Neural progenitor cell (in vitro differentiated cells): ENCODE results near the gene THG1L. TPM values are rescaled to one million over a fixed set of nuclear protein-coding genes. Genes with fewer than 3 reads are reported as not detected.
"Not testable (repeated sequence)": the region's sequence is repeated elsewhere in the genome, so short reads cannot be mapped to it uniquely, and the experiment has no call there.

Experiments
- DNase-seq: peaks from one replicate; pipeline ENCODE4 v3.0.0-alpha.2; 2016; ENCODE audit warnings: low spot score
- H2AFZ ChIP-seq: fragments of 200-600 bp; sonication (generic); replicated peaks from 2 replicates; pipeline ENCODE4 v1.6.1; 2016; ENCODE audit warnings: antibody characterized with exemption
- H3F3A ChIP-seq: fragments of 200-600 bp; sonication (generic); 2 replicates; pipeline ENCODE4 v1.6.1; 2016; ENCODE audit warnings: antibody characterized with exemption, low read depth
- H3K27ac ChIP-seq: fragments of 200-600 bp; sonication (generic); 2 replicates; pipeline ENCODE4 v1.5.1; 2016; ENCODE audit warnings: mild to moderate bottlenecking
- H3K27me3 ChIP-seq: fragments of 200-600 bp; sonication (generic); 2 replicates; pipeline ENCODE4 v1.6.1; 2016; ENCODE audit warnings: mild to moderate bottlenecking, moderate library complexity
- H3K36me3 ChIP-seq: fragments of 200-600 bp; sonication (generic); 2 replicates; pipeline ENCODE4 v1.5.1; 2016
- H3K4me1 ChIP-seq: fragments of 200-600 bp; sonication (generic); 2 replicates; pipeline ENCODE4 v1.6.1; 2016; ENCODE audit warnings: mixed run types
- H3K4me2 ChIP-seq: fragments of 200-600 bp; sonication (generic); 2 replicates; pipeline ENCODE4 v1.6.1; 2016
- H3K4me3 ChIP-seq: fragments of 200-600 bp; sonication (generic); 2 replicates; pipeline ENCODE4 v1.5.1; 2016
- H3K79me2 ChIP-seq: fragments of 200-600 bp; sonication (generic); 2 replicates; pipeline ENCODE4 v1.6.1; 2016; ENCODE audit warnings: low read depth
- H3K9ac ChIP-seq: fragments of 200-600 bp; sonication (generic); 2 replicates; pipeline ENCODE4 v1.6.1; 2016
- H3K9me3 ChIP-seq: fragments of 200-600 bp; sonication (generic); 2 replicates; pipeline ENCODE4 v1.5.1; 2016; ENCODE audit warnings: low read depth
- H4K20me1 ChIP-seq: fragments of 200-600 bp; sonication (generic); 2 replicates; pipeline ENCODE4 v1.6.1; 2016; ENCODE audit warnings: low read depth
- H3K27ac Mint-ChIP-seq: 3 replicates; pipeline ENCODE4 v1.8.0; 2021; ENCODE audit warnings: mixed read lengths
- H3K27me3 Mint-ChIP-seq: 2 replicates; pipeline ENCODE4 v1.8.0; 2022; ENCODE audit warnings: low read depth, mild to moderate bottlenecking, inconsistent platforms, moderate library complexity, mixed read lengths; ENCODE audit not compliant: insufficient read depth
- H3K36me3 Mint-ChIP-seq: 3 replicates; pipeline ENCODE4 v1.8.0; 2021; ENCODE audit warnings: mixed read lengths
- H3K4me1 Mint-ChIP-seq: 3 replicates; pipeline ENCODE4 v1.8.0; 2021; ENCODE audit warnings: mixed read lengths
- H3K4me3 Mint-ChIP-seq: 3 replicates; pipeline ENCODE4 v1.8.0; 2021; ENCODE audit warnings: mild to moderate bottlenecking, moderate library complexity, mixed read lengths
- H3K9me3 Mint-ChIP-seq: 3 replicates; pipeline ENCODE4 v1.8.0; 2020; ENCODE audit warnings: mixed read lengths
- CTCF ChIP-seq: fragments of 200-600 bp; sonication (generic); IDR thresholded peaks from 2 replicates; pipeline ENCODE4 v1.5.1; 2017; ENCODE audit warnings: antibody characterized with exemption, mild to moderate bottlenecking
- EZH2 ChIP-seq: fragments of 200-600 bp; sonication (generic); IDR thresholded peaks from 2 replicates; pipeline ENCODE4 v1.6.1; 2017; ENCODE audit warnings: antibody characterized with exemption, mild to moderate bottlenecking, moderate library complexity
- EZH2phosphoT487 ChIP-seq: fragments of 200-600 bp; sonication (generic); IDR thresholded peaks from 2 replicates; pipeline ENCODE4 v1.6.1; 2017; ENCODE audit warnings: antibody characterized with exemption
- total RNA-seq: library from RNA; depleted of rRNA; stranded (reverse); fragments of >200 nt; gene quantifications from 2 replicates; pipeline ENCODE4 v1.2.3, GENCODE V29; 2015; ENCODE audit warnings: low replicate concordance

Gene THG1L
- total RNA-seq, 1 donor from 2014 or later: 20.5 TPM

DNA sequence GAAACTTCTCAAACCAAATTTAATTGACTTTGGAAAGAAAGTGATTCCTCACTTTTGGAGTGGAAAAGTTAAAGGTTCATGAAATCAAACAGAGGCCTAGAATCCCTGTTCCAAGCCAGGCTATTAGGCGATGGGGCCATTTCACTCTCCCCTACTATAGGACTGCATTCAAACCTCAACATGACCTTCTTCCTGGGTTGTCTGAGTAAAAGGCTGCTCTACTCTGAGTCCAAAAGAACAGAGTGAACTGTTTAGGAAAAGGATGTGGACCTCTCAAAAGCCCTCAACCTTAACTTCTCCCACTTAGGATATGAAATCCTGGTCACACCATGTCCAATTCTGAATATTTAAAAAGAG lies 44.0 kb upstream of the THG1L start:
- Histone ChIP-seq H3K79me2 (no peaks in the 10 kb centered on the region), H3K36me3 (no peaks in the 10 kb centered on the region), H3K4me1 (no peaks in the 10 kb centered on the region), H3K4me3 (no peak overlapping the region), H3K9me3 (no peaks in the 10 kb centered on the region), H3K9ac (no peak overlapping the region), H2AFZ (no peak overlapping the region), H4K20me1 (no peaks in the 10 kb centered on the region), H3K27ac (no peak overlapping the region), H3F3A (no peaks in the 10 kb centered on the region), H3K4me2 (no peak overlapping the region), H3K27me3 (no peaks in the 10 kb centered on the region)
- H3K4me3 Mint-ChIP-seq: no peak overlapping the region
- peaks cover 11% of the 10 kb centered on the region for H3K4me1 Mint-ChIP-seq
- peaks cover 8% of the 10 kb centered on the region for H3K36me3 Mint-ChIP-seq
- TF ChIP-seq EZH2: no peak
- TF ChIP-seq CTCF: no peak
- no peak for TF ChIP-seq EZH2phosphoT487
- no peak overlapping the region for H3K27ac Mint-ChIP-seq
- peaks cover 13% of the 10 kb centered on the region for H3K9me3 Mint-ChIP-seq
- H3K27me3 Mint-ChIP-seq: peaks cover 12% of the 10 kb centered on the region
- no peak for DNase-seq

DNA sequence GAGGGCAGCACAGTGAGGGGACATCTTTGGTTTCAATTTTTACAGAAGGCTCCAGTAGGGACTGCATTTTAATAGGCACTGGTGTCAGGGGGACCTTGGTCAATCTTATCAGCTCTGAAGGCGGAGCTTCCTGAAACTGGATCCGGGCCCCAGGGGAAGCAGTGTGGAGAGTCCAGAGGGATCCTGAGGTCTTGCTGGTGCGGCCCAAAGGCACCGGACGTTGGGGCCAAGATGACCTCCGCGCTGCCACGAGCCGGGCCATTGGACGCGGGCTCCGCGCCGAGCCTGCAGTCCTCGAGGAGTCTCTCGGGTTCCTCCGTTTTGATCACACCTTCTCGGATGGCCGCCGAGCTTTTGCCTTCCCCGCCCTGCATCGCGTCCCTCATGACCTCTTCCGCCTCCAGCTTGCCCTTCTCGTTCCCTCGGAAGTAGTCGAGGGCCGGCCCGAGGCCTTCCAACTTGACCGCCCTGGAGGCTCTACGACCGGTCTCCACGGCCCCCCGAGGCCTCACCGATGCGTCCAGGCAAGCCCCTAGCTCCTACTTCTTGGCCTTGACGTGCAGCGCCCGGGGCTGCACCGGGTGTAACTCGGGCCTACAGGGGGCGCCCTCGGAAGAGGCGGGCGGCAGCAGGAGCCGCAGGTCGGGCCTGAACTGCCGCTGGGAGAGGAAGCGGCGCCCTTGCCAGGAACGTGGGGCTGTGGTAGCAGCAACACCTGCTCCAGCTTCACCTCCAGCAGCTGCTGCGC lies 41.1 kb upstream of the THG1L start:
- Histone ChIP-seq H3K27ac (no peak overlapping the region), H3K4me3 (no peak overlapping the region), H3K36me3 (no peaks in the 10 kb centered on the region), H3F3A (no peaks in the 10 kb centered on the region), H3K4me1 (no peaks in the 10 kb centered on the region), H3K79me2 (no peaks in the 10 kb centered on the region), H3K27me3 (no peaks in the 10 kb centered on the region), H2AFZ (no peak overlapping the region), H4K20me1 (no peaks in the 10 kb centered on the region), H3K4me2 (no peak overlapping the region), H3K9me3 (no peaks in the 10 kb centered on the region), H3K9ac (no peak overlapping the region)
- Mint-ChIP-seq H3K27me3 (peaks cover 7% of the 10 kb centered on the region), H3K36me3 (peaks cover 9% of the 10 kb centered on the region), H3K4me1 (peaks cover 13% of the 10 kb centered on the region), H3K9me3 (peaks cover 20% of the 10 kb centered on the region), H3K4me3 (no peak overlapping the region), H3K27ac (no peak overlapping the region)
- DNase-seq: no peak
- TF ChIP-seq EZH2phosphoT487 (no peak), EZH2 (no peak), CTCF (no peak)

DNA sequence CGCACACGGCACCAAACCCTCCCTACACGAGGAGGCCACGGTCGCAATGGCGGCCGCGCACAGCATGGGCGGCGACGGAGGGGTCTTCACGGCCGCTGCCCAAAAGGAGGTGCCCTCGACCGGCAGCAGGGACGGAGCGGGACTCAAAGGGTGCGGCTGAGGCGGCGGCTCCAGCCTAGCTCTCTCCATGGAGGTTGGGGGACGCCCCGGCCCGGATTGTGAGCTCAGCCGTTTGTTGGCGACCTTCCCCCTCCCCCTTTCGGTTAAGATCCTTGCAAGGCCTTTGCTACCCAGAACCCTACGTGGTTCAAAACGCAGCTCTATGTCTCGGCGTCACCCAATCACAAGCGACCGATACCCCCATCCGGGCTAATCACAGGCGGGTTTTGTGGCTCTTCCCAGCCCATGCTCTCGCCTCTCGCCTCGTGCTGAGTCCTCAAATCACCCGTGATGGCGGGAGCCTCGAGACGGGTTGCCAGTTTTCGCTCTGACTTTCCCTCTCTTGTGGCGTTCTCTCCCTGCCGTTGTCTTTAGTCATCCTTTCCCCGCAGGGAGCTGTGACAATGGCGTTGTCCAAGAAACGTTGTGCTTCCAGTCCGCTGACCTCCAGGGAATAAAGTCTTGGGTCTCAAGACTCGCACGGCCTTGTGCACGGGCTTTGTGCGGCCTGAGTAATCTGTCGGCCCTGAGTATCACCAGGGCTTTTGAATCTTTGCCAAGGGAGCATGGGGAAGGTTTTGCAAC lies 40.4 kb upstream of the THG1L start:
- no peaks in the 10 kb centered on the region for H3K79me2 ChIP-seq
- no peak overlapping the region for H3K4me3 ChIP-seq
- H3K4me2 ChIP-seq: no peak overlapping the region
- Mint-ChIP-seq H3K4me3 (no peak overlapping the region), H3K36me3 (peaks cover 9% of the 10 kb centered on the region), H3K27me3 (peaks cover 7% of the 10 kb centered on the region), H3K9me3 (peaks cover 26% of the 10 kb centered on the region), H3K27ac (no peak overlapping the region), H3K4me1 (peaks cover 13% of the 10 kb centered on the region)
- H3K4me1 ChIP-seq: no peaks in the 10 kb centered on the region
- no peak for DNase-seq
- H3K36me3 ChIP-seq: no peaks in the 10 kb centered on the region
- no peaks in the 10 kb centered on the region for H4K20me1 ChIP-seq
- no peak overlapping the region for H3K9ac ChIP-seq
- H3K27ac ChIP-seq: no peak overlapping the region
- H2AFZ ChIP-seq: no peak overlapping the region
- H3K9me3 ChIP-seq: no peaks in the 10 kb centered on the region
- H3F3A ChIP-seq: no peaks in the 10 kb centered on the region
- H3K27me3 ChIP-seq: no peaks in the 10 kb centered on the region
- TF ChIP-seq EZH2 (no peak), EZH2phosphoT487 (no peak), CTCF (no peak)

GRCh38 chr5:157693816-157694215 lies 37.4 kb upstream of the THG1L start:
- not testable (repeated sequence) for H3F3A ChIP-seq, H3K4me2 ChIP-seq, H3K4me3 Mint-ChIP-seq, H3K4me1 Mint-ChIP-seq, H2AFZ ChIP-seq, H3K27ac ChIP-seq, H3K27ac Mint-ChIP-seq, H3K36me3 ChIP-seq, H3K4me1 ChIP-seq, H3K27me3 ChIP-seq, H4K20me1 ChIP-seq, H3K4me3 ChIP-seq, DNase-seq, H3K9me3 ChIP-seq, H3K27me3 Mint-ChIP-seq, H3K79me2 ChIP-seq, H3K36me3 Mint-ChIP-seq, H3K9ac ChIP-seq
- H3K9me3 Mint-ChIP-seq: peaks cover 39% of the 10 kb centered on the region

DNA sequence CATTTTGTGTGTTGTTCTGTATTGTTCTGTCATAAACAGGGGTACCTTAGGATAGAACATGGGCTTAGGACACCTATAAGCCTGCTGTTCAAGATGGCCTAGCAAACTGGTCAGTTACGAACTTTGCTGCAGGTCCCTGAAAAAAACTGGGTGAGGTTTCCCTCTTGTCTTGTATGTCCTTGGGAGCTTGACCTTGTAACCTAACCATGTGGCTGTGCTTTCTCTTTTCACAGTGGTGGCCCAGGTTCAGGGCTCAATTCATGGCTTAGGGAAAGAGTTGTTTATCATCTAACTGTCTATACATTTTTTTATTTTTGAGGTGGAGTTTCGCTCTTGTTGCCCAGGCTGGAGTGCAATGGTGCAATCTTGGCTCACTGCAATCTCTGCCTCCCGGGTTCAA lies 35.1 kb upstream of the THG1L start:
- H3K4me2 ChIP-seq, H4K20me1 ChIP-seq, H3K27ac Mint-ChIP-seq, H3K4me3 ChIP-seq, H3K27me3 ChIP-seq, DNase-seq, H3K9ac ChIP-seq, H3K4me3 Mint-ChIP-seq, H2AFZ ChIP-seq, H3K27me3 Mint-ChIP-seq, H3K4me1 Mint-ChIP-seq, H3F3A ChIP-seq, H3K36me3 Mint-ChIP-seq, H3K36me3 ChIP-seq, H3K4me1 ChIP-seq, H3K79me2 ChIP-seq, H3K27ac ChIP-seq: not testable (repeated sequence)
- H3K9me3 Mint-ChIP-seq: peaks cover 41% of the 10 kb centered on the region
- H3K9me3 ChIP-seq: peaks cover 11% of the 10 kb centered on the region
